ENCODE data around the gene EPHA6.

DNA sequence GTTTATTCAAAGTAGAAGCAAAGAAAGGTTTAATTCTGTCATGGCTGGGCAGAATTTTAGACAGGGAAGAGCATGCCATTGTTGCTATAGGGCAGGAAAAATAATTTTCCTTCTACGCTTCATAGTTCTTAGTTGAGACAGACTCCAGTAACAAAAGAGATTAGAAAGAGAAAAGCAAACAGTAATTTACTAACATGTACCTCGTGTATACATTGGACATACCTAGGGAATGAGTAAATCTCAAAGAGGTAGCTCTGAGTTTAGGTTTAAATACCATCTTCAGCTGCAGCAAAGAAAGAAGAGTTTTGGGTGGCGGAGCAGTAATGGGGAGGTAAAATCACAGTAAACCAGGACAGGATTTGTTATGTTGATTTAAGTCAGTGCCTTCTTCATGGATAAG lies 416.1 kb downstream of the EPHA6 start:
- TF ChIP-seq, protein P1, sequence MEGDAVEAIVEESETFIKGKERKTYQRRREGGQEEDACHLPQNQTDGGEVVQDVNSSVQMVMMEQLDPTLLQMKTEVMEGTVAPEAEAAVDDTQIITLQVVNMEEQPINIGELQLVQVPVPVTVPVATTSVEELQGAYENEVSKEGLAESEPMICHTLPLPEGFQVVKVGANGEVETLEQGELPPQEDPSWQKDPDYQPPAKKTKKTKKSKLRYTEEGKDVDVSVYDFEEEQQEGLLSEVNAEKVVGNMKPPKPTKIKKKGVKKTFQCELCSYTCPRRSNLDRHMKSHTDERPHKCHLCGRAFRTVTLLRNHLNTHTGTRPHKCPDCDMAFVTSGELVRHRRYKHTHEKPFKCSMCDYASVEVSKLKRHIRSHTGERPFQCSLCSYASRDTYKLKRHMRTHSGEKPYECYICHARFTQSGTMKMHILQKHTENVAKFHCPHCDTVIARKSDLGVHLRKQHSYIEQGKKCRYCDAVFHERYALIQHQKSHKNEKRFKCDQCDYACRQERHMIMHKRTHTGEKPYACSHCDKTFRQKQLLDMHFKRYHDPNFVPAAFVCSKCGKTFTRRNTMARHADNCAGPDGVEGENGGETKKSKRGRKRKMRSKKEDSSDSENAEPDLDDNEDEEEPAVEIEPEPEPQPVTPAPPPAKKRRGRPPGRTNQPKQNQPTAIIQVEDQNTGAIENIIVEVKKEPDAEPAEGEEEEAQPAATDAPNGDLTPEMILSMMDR (IDR thresholded peaks at IDR 0.05): no peak
- TF ChIP-seq POLR2A (IDR thresholded peaks at IDR 0.05): no peak
